ENCODE measurements around the gene SLC39A10.
"Not testable (repeated sequence)": the region's sequence is repeated elsewhere in the genome, so short reads cannot be mapped to it uniquely, and the experiment has no call there.

Gene SLC39A10

DNA sequence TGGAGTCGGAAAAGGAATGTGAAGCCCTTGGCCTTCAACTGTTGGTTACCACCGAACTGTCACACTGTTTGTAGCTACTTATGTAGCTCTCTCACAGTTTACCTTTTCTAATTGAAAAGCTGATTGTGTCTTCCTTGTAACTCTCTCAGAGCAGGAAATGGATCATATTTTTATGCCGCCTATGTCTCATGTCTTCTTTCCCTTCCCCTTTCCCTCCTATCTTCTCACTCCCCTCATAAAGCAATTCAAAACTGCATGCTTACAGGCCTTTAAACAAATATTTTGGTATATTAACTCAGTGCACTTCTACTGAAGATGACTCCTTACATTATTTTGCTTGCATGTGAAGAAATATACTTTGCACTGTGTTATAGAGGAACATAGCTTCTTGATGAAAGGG, 6.0 kb downstream of the SLC39A10 start:
- FAIRE-seq = peak; percentile 44
- DNase-seq (ENCODE audit: insufficient read length, low spot score) = no peak
- TF ChIP-seq, protein P1, sequence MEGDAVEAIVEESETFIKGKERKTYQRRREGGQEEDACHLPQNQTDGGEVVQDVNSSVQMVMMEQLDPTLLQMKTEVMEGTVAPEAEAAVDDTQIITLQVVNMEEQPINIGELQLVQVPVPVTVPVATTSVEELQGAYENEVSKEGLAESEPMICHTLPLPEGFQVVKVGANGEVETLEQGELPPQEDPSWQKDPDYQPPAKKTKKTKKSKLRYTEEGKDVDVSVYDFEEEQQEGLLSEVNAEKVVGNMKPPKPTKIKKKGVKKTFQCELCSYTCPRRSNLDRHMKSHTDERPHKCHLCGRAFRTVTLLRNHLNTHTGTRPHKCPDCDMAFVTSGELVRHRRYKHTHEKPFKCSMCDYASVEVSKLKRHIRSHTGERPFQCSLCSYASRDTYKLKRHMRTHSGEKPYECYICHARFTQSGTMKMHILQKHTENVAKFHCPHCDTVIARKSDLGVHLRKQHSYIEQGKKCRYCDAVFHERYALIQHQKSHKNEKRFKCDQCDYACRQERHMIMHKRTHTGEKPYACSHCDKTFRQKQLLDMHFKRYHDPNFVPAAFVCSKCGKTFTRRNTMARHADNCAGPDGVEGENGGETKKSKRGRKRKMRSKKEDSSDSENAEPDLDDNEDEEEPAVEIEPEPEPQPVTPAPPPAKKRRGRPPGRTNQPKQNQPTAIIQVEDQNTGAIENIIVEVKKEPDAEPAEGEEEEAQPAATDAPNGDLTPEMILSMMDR (IDR thresholded peaks at IDR 0.05; ENCODE audit: insufficient read depth, missing control alignments) = no peak

DNA sequence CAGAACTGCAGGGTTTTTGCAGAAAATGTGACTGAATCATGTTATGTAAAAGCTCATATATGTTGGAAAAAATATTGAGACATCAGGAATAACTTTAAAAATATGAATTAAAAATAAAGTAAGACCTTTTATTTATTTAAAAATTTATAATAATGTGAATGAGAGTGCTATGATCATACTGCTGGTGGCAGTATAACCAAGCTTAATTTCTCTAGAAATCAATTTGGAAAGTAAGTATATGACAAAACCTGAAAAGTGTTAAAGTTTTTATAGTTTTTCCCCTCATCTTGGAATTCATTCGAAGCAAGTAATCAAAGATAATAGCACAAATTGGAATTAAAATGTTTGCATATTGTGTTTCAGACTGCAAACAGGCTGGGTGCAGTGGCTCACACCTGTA, 7.5 kb downstream of the SLC39A10 start:
- TF ChIP-seq, protein P1 (IDR thresholded peaks at IDR 0.05; ENCODE audit: insufficient read depth, missing control alignments) = peak; percentile 19
- FAIRE-seq = no peak
- DNase-seq (ENCODE audit: insufficient read length, low spot score) = no peak

DNA sequence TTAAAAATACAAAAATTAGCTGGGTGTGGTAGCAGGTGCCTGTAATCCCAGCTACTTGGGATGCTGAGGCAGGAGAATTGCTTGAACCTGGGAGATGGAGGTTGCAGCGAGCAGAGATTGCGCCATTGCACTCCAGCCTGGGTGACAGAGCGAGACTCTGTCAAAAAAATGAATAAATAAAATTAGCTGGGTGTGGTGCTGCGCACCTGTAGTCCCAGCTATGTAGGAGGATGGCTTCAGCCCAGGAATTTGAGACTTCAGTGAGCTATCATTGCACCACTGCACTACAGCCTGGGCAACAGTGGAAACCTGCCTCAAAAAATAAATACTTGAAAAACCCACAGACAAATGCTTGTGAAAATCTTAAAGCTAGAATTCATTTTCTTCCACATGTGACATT, 8.1 kb downstream of the SLC39A10 start:
- FAIRE-seq = not testable (repeated sequence)

DNA sequence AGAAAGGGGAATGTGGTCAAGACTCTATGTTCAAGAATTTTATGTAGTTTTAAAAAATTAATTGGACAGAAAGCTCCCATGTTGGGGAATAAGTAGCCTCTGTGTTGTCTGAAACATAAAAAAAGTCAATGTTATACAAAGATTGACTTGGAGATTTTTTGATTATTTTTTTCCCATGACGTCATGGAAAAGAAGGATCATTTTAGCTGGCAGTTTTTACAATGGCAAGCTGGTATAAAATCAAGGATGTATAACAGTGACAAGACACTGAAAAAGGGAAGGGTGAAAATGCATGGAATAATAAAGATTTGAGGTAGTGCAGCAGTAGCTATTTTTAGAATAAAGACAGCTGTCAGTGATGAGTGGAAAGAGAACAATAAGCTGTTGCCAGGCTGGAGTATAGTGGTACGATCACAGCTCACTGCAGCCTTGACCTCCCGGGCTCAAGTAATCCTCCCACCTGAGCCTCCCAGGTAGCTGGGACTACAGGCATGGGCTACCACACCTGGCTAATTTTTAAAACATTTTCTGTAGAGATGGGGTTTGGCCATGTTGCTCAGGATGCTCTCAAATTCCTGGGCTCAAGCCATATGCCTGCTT, 9.2 kb downstream of the SLC39A10 start:
- DNase-seq (ENCODE audit: insufficient read length, low spot score) = no peak
- no peak for FAIRE-seq
- TF ChIP-seq, protein P1 (IDR thresholded peaks at IDR 0.05; ENCODE audit: insufficient read depth, missing control alignments) = no peak

More for the DNA sequence above, 8.1 kb downstream of the SLC39A10 start:
- not testable (repeated sequence) for DNase-seq (ENCODE audit: insufficient read length, low spot score)

DNA sequence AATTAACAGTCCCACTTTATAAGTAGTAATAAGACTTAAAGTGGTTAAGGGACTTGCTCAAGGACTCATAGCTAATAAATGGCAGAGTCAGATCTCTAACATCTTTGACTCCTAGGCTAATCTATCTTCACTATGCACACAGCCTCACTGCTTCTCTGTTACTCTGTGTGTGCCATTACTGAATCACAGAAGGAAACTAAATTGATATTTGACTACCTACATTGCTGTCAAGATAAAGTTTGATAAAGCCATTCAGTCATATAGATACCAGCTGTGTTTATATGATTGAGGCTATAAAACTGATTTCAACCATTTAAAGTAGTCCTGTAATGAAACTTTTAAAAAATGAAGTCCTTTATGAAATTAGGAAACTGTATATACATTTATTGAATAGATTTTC, 10.9 kb downstream of the SLC39A10 start:
- FAIRE-seq = peak; percentile 90
- no peak for DNase-seq (ENCODE audit: insufficient read length, low spot score)
- TF ChIP-seq, protein P1 (IDR thresholded peaks at IDR 0.05; ENCODE audit: insufficient read depth, missing control alignments) = no peak

DNA sequence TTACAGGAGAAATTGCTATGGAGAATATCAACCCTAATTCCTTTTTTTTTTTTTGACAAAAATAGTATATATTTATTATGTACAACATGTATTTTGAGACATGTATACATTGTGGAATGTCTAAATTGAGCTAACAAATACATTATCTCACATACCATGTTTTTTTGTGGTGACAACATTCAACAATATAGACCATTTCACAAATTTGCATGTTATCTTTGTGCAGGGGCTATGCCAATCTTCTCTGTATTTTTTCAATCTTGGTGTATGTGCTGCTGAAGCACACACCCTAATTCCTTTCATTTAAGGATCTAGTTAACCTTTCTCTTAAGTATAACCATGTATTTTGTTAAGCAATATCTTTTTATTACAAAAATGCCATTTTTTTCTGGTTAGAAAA, 13.2 kb downstream of the SLC39A10 start:
- TF ChIP-seq, protein P1 (IDR thresholded peaks at IDR 0.05; ENCODE audit: insufficient read depth, missing control alignments) = no peak
- no peak for DNase-seq (ENCODE audit: insufficient read length, low spot score)
- FAIRE-seq = no peak

DNA sequence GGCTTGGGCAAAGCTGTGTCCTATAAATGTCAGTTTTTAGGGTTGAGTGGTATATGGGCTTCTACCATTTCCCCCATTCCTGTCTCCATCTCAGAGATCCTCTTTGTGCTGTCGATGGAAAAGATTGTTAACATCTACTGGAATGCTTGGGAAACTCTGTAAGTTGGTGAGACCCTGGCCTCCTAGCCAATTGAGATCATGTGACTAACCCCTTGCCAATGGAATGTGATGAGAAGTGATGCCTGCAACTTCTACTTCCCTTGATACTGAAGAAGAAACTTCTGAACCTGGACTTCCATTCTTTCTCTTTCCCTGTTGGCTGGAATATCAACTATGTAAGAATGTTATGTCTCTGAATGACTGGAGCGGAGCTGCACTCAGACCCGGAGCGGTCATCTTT, 14.5 kb downstream of the SLC39A10 start:
- TF ChIP-seq, protein P1 (IDR thresholded peaks at IDR 0.05; ENCODE audit: insufficient read depth, missing control alignments) = no peak
- FAIRE-seq = no peak
- DNase-seq (ENCODE audit: insufficient read length, low spot score) = no peak

DNA sequence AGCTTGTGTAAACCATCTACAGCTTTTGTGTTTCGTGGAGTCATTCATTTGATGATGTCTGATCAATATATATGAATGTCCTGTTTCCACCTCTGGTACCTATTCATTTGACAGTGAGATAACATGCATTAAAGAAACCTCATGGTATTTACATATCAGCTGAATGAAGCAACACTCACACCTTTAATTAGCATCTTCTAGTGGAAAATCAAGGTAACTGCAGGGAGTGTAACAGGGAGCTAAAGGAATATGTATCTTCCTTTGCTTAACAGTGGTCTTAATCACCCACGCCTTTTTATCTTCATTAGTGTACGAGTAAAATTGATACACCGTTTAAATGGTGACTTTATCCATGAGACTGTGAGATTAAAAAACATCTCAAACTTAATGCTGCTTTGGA, 15.6 kb downstream of the SLC39A10 start:
- TF ChIP-seq, protein P1 (IDR thresholded peaks at IDR 0.05; ENCODE audit: insufficient read depth, missing control alignments) = no peak
- DNase-seq (ENCODE audit: insufficient read length, low spot score) (no peak), FAIRE-seq (peak; percentile 61)
